ENCODE measurements around the gene OR5M10.

DNA sequence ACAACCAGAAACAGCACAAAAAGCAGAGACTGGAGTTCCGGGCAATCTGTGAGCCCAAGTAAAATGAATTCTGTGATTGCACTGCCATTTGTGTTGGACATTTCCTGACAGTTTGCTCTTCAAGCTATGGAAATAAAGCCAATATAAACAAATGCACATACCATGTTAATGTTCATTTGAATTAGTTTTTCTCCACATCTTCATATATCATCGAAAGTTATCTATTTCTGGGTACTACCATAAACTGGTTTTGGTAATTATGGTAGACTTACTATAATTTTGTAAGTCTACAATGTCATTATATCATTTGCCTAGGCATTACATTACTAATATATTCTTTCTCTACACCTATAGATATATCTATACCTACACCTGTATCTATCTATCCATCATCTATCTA, 34.4 kb downstream of the OR5M10 start, which contains the start of gene OR5M11:
- TF ChIP-seq GATA2 (IDR thresholded peaks at IDR 0.05; ENCODE audit: low read depth, low read length) (no peak), GATA3 (IDR thresholded peaks at IDR 0.05; ENCODE audit: low read depth, low read length) (no peak)

Measured in SH-SY5Y (cell line).